Measurements from ENCODE around the gene PTTG1IP.
A peak's percentile ranks its signal among the peaks of the same experiment; 100 is the strongest.

PTTG1IP gene

DNA sequence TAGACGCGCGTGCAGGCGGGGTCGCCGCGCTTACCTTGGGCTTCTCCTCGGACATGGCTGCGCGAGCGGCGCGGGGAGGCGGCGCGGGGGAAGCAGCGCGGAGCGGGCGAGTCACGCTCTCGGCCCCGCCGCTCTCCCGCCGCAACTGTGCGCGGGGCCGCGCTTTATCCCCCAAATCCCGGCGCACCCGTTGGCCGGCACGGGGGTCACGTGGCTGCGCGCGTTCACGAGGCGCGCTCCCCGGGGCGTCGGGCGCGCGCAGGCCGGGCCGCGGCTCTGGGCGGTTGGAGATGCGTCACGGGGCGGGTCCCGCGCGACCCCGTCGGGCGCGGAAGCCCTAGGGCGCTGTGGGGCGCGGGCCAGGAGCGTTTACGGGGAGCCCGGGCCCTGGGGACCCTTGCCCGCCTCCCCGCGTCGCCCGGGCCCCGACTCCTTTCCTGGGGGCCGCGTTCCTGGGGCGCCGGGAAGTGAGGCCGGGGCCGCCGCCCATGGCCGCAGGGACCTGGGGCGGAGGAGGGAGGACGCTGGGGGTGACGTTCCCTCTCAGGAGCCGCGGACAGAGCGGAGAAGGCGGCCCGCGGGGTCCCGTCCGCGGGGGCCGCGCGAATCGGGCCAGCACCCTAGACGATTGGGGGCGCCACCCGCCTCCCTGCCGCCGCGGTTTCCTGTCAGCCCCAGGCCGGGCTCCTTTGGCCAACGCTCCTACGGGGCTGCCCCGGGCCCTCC lies 55.4 kb downstream of the PTTG1IP start, which contains the start of gene SUMO3:
Gene SUMO3 (minus strand): TSS at position 149 of the 726 bp plus-strand sequence. CDS start 94 bp downstream, at position 55.
- no peak for DNase-seq

DNA sequence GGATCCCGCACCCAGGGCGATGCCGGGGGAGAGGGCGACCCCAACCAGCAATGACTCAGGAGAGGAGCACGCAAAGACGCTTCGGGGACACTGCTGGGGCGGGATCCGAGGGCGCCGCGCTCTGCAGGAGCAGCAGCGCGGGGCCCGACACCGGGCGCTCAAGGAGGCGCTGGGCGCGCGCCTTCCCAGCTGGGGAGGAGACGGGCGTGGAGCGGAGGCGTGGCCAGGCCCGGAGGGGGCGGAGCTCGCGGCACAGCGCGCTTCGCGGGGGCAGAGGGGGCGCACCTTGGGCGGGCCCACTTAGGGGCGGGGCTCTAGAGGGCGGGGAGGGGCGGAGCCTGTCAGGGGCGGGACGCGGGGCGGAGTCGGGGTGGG lies 56.0 kb downstream of the PTTG1IP start:
- no peak for DNase-seq

DNA sequence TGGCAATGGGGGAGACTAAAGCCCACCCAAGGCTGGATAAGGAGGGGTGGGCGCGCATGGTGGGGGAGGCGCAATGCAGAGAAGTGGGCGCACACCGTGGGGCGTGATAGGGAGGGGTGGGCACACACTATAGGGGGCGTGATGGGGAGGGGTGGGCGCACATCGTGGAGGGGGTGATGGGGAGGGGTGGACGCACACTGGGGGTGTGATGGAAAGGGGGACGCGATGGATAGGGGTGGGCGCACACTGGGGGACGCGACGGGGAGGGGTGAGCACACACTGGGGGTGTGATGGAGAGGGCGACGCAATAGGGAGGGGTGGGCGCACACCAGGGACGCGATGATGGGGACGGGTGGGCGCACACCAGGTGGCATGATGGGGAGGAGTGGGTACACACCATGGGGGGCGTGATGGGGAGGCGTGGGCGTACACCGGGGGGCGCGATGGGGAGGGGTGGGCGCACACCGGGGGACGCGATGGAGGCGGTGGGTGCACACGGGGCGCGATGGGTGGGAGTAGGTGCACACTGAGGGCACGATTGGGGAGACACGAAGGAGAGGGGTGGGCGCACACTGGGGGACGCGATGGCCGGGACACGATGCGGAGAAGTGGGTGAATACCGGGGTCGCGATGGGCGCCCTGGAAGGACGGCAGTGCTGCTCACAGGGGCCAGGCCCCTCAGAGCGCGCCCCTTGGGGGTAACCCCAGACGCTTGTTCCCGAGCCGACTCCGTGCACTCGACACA lies 56.6 kb downstream of the PTTG1IP start:
- no peak for DNase-seq

DNA sequence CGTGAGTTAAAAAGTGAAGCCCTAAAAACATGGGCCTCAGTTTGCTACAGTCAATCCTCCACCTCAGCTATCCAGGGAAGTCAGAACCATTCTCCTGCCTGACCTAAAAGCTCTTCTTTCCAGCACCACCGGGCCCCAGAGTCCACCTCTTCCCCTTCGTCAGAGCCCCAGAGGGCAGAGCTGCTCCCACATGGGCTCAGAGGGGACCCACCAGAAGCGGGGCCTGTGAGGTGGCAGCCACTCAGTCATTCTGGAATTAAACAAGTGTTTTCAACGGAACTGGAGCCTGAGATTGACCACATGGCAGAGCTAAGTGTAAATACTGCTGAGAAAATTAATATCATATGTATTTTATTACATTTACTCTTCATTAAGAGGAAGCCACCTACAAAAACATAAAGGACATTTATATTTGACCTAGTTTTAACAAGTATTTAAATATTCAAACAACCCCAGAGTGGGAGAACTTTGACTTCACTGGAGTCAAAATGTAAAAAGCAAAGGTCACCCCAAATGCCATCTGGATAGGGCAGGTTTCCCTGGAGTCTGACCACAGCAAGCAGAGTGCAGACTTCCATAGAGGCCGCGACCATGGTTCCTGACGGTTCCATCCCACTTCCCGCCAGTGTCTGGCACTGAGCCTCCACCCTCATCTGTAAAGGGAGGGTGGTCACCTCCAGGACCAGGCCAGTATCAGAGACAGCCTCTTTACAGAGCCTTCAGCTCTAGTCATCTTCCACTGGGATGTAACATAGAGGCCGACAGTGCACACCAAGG lies 57.5 kb downstream of the PTTG1IP start:
- DNase-seq: no peak

DNA sequence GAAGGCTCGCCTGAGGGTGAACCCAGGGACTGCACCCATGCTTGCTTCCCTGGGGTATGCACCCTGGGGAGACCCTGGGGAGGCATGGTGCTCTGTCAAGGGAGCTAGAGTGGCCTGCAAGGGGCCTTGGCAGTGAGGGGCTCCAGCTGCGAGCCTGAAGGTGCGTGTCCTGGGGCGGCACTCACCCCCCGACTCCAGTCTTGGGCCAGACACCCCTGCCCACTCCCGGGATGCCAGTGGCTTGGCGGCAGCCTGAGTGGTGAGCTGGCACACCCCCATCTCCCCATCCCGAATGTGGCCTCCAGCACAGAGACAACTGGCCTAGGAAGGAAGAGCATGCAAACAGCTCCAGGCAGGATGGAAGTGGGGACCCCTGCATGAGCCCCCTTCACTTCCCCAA lies 58.3 kb downstream of the PTTG1IP start:
- no peak for DNase-seq

DNA sequence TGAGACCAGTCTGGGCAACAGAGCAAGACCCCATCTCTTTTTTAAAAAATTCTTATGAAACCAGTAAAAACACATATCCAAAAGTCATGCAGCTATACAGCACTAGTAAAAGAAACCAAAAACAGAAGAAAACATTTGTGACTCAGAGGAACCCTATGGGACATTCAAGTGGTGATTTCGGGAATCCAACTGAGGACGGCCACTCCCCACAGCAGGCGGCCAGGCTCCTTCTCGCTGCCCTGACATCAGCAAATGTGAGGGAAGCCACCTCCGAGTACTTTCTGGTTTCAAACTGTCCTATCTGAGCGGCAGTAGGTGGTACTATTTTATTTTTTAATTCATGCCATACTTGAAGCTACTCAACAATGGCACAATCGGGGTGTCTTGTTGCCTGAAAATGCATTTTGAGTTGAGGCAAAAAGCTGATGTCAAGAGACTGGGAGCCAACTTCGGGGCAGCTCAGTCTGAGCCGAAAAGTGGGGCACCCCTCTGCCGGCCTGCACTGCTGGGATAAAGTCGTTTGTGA lies 58.9 kb downstream of the PTTG1IP start:
- no peak for DNase-seq

DNA sequence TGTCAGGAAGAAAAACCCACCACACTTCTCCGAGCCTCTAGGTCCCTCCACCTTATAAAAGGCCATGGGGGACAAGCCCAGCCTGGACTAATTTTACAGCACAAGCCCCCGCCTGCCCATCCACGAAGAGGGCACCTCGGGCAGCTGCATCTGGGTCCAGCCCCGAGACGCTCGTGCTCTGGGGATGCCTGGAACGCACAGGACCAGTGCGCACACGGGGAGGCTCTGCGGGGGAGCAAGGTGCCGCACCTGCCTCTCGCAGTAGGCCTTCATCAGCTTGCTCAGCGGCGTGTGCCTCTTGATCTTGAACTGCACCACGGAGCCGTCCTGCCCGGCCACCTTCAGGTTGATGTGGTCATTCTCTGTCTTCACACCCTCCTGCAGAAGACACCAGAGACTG lies 59.8 kb downstream of the PTTG1IP start:
- DNase-seq: no peak

DNA sequence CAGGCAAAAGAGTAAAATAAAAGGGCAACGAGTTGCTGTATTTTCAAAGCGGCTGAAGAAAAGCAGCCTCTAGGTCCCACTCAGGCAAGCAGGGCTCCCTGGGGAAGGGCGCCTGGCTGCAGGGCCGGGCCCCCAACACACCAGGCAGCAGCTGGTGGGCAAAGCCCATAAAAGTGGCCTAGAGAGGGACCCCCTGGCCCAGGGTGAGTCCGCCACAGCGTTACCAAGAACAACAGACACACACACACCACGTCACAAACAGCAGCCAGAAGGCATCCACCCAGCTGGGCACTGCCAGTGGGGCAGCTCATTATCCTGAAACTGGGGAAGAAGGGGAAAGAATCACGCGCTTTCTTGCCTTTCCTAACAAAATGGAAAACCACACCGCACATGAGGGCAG lies 60.3 kb downstream of the PTTG1IP start:
- DNase-seq: no peak

DNA sequence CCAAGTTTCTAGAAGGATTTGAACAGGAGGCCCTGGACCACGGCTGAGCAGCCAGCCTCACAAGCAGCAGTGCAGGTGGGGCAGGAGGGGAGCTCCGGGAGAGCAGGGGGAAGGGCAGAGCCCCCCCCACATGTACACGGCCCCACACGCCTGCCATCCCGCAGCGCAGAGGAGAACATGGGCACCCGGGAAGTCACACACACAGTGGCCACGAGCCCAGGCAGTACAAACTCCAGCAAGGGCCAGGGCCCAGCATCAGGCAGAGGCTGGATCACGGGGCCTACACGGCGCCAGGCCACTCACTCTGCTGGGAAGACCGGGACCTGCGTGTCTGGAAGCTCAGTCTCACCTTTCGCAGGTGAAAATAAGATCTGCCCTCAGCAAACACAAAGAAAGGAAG lies 60.9 kb downstream of the PTTG1IP start:
- DNase-seq: no peak

DNA sequence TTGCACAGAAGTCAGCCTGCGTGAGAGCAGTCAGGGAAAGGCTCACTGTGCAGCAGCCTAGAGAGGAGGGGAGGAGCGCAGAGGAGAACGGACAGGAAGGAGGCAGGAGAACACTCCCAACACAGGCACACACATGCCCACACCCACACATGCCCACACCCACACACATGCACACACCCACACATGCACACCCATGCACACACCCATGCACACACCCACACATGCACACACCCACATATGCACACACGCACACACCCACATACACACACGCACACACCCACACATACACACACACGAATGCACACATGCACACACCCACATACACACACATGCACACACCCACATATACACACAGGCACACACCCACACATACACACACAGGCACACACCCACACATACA lies 62.7 kb downstream of the PTTG1IP start:
- no peak for DNase-seq

DNA sequence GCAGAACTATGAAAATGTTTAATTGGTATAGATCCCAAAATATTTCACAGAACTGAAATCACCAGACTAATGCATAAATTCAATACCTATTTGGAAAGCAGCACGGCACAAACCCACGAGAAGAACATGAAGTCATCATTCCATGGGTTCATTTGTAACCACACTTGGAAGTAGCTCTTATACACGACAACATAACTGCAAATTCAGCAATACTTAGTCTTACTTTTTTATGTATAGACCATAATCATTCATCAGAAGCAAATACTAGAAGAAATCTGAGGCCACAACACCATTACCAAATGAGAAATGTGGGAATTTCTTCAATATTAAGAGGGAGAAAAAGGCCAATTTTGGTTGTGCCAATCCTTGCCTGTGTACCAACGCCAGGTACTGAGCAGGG lies 67.6 kb downstream of the PTTG1IP start:
- DNase-seq: no peak

DNA sequence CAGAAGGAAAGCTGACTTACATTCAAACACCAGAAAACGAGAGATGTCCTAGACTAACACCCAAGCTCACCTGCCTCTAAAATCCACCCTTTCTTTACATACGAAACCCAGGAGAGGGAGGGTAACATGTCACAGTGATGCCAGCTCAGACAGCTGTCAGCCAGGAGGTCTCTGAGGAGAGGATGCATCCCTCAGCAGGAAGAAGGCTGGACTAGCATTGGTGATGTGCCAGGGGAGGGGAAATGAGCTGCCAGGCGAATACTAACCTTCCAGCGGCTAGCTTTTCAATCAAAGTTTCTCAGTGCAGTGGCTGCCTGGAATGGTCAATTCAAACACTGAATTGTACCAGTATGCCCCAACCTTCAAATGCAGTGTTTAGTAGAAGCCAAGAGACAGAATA lies 68.3 kb downstream of the PTTG1IP start:
- no peak for DNase-seq

DNA sequence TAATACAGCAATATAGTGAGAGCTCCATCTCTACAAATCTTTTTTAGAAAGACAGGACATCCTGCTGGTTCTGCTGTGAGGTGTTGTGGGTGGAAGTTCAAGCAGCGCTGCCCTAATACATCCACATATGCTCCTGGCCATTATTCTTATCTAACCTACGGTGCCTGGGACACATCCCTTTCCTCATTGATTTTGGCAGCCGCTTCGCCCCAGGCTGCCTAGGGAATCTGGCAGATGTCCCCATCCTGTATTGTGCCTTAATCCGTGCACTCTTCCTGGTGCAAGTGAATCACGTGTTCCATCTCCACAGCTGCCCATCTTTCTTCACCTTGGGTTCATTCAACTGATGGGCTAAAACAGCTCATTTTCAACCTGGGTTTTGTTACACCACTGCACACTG lies 68.7 kb downstream of the PTTG1IP start:
- DNase-seq: no peak

DNA sequence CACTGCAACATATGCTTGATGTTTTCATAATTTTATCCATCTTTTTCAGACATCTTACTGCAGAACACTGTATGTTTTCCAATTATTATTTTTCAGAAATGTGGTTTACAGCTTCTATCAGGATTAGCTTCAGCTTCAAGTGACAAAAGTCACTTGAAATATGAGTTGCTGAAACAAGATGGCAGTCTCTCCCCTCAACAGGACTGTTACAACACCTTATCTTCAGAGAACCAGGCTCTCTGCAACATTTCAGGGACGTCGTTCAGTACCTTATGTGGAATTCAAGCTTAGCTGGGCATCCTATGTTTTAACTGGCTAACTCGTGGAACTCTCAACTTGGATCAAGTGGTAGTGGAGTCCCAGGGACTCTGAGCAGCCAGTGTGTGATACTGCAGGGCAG lies 69.8 kb downstream of the PTTG1IP start:
- no peak for DNase-seq

DNA sequence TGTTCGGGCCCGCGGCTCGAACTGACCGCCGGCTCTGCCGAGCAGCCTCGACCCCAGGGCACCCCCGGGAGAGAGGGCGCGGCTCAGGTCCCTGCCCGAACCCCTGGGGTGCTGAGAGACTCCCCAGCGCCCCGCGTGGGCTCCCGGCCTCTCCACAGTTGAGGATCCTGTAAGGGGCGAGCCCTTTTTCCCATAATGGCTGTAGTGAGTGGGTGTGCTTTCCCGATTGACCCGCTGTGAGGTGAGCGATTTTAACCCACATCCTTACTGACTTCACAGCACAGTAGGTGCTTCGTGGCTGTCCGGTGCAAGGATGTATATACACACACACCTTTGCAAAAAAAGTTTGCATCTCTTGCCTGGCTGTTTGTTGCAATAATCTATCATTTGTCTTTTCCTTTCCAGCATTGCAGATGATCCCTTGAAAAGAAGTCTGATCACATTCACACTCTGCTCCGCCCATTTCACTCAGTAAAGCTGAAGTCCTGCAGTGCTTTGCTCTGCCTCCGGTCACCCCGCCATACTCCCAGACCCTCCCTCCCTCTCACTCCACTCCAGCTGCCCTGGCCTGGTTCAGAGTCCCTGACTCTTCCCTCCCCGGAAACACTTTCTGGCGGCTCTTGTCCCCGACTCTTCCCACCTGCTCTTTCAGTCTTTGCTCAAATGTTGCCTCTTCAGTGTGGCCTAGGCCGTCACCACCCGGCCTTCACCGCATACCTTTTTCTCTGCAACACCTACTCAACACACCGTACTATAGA lies 70.9 kb downstream of the PTTG1IP start:
- no peak for DNase-seq

DNA sequence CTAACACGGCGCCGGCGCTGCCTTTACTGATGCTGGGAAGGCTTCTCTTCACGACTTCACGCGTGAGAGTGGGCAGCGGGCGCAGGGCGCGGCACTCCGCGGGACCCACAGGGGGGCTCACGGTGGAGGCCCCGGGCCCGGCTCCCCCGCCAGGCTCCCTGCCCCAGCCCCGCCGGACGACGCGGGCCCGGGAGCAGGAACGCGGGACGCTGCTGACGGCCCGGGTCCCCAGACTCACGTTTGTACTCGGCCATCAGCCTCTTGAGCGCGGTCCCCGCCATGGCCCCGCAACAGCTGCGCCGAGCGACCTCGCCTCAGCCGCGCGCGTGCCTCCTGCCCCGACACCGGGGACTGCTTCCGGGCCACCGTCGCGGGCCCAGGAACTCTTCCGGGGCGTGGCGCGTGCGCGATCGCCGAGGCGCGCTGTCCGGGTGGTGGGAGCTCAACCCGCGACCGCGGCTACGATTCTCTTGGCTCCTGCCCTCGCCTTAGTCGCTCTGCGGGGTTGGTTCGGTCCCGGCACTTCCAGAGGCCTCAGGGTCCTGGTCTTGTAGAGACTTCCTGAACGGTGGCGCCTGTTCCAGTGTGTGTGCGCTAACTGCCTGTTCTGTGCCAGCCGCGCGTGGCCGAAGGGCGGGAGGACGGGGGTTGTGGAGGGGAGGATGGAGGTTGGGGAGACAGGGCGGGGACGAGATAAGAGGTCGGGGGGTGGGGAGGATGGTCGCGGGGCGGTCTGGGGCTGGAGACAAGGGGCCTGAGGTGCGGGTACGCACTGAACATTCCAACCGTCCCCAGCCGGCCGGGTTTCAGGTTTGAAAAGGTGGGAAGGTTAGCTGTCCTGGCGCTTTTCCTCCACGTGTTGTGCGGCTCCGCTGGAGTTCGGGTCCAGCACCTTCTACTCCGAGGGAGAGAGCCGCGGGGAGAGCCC lies 71.8 kb downstream of the PTTG1IP start, which contains the start of gene UBE2G2:
Gene UBE2G2 (minus strand): TSS at position 353 of the 928 bp plus-strand sequence. CDS start 72 bp downstream, at position 281.
- DNase-seq: peak; percentile 36

DNA sequence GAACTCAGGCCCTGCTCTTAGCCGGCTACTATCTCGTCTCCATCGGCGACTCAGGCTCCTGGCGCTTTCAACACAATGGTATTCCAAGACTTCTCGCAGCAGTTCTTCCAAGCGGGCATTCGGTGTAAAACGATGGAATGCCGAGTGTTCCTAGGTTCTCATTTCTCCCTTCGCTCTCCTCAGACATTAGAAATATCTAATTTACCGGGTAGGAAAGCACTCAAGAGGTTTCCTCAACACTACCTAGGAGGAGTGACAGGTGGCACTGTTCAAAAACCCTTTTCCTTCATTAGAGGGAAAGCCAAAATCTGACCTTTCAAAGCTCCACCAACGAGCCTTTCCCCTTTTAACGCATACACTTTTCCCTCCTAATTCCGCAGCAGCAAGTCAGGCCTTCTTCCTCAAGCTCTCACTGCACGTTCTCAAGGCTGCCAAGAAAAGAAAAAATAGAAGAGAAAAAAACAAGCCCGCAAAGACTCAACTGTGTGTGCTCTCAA lies 72.5 kb downstream of the PTTG1IP start:
- DNase-seq: no peak

DNA sequence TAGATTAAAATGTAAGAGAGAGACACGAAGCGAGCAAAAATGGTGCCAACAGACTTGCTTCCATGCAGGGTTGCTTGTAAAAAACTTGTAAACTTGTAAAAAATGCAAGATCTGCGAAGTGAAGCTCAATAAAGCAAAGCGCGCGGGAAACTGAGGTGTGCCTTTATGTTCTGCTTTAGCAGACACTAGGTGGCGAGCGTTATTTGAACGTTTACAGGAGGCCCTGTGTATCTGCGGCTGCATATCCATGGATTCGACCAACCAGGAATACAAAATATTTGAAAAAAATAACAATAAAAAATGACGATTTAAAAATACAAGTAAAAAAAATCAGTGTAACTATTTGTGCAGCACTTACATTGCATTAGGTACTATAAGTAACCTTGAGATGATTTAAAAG lies 73.4 kb downstream of the PTTG1IP start:
- DNase-seq: no peak

DNA sequence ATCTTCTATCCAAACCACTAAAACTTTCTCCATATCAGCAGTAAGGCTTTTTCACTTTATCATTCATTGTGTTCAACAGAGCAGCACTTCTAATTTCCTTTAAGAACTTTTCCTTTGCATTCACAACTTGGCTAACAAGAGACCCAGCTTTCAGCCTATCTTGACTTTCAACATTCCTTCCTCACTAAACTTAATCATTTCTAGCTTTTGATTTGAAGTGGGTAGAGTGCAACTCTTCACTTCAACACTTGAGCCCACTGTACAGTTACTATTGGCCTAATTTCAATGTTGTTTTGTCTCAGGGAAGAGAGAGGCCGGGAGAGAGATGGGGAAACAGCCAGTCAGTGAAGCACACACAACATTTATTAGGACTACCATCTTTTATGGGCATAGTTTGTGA lies 73.8 kb downstream of the PTTG1IP start:
- DNase-seq: no peak
